Cerebellar cortex (tissue), 1 donor: Measurements from ENCODE around the gene DYRK1A.

Experiments
- DNase-seq: peaks from one replicate; pipeline ENCODE4 v3.0.0-alpha.2; 2015; ENCODE audit warnings: low spot score

Gene DYRK1A

GRCh38 chr21:37449302-37449937 lies 82.8 kb downstream of the DYRK1A start:
- DNase-seq: no peak

GRCh38 chr21:37450445-37450941 lies 83.9 kb downstream of the DYRK1A start:
- no peak for DNase-seq

GRCh38 chr21:37451446-37451845 lies 84.9 kb downstream of the DYRK1A start:
- DNase-seq: no peak

GRCh38 chr21:37452227-37452626 lies 85.7 kb downstream of the DYRK1A start:
- DNase-seq: peak; percentile 67

GRCh38 chr21:37453350-37453749 lies 86.8 kb downstream of the DYRK1A start:
- DNase-seq: no peak

GRCh38 chr21:37454869-37455503 lies 88.4 kb downstream of the DYRK1A start:
- no peak for DNase-seq

- no peak for DNase-seq
Measured at GRCh38 chr21:37455504-37455911, 88.9 kb downstream of the DYRK1A start.

- DNase-seq: no peak
Measured at GRCh38 chr21:37458669-37459276, 92.2 kb downstream of the DYRK1A start.

- DNase-seq: no peak
Measured at GRCh38 chr21:37459575-37459974, 93.0 kb downstream of the DYRK1A start.

- no peak for DNase-seq
Measured at GRCh38 chr21:37460196-37460595, 93.6 kb downstream of the DYRK1A start.

- DNase-seq: no peak
Measured at GRCh38 chr21:37461479-37461878, 94.9 kb downstream of the DYRK1A start.

GRCh38 chr21:37462087-37462861 lies 95.7 kb downstream of the DYRK1A start:
- peak; percentile 60 for DNase-seq

GRCh38 chr21:37463083-37463801 lies 96.7 kb downstream of the DYRK1A start:
- DNase-seq: peak; percentile 37

- DNase-seq: no peak
Measured at GRCh38 chr21:37467082-37467481, 100.5 kb downstream of the DYRK1A start.

- DNase-seq: no peak
Measured at GRCh38 chr21:37468909-37469308, 102.3 kb downstream of the DYRK1A start.

- DNase-seq: no peak
Measured at GRCh38 chr21:37469441-37469840, 102.9 kb downstream of the DYRK1A start.

GRCh38 chr21:37472581-37472980 lies 106.0 kb downstream of the DYRK1A start:
- no peak for DNase-seq

- DNase-seq: no peak
Measured at GRCh38 chr21:37473491-37473890, 106.9 kb downstream of the DYRK1A start.

- no peak for DNase-seq
Measured at GRCh38 chr21:37474342-37474741, 107.8 kb downstream of the DYRK1A start.

GRCh38 chr21:37475186-37475868 lies 108.8 kb downstream of the DYRK1A start:
- DNase-seq: no peak

- DNase-seq: no peak
Measured at GRCh38 chr21:37478794-37479193, 112.2 kb downstream of the DYRK1A start.
